ENCODE data around the gene FBH1.

- TF ChIP-seq, protein P1, sequence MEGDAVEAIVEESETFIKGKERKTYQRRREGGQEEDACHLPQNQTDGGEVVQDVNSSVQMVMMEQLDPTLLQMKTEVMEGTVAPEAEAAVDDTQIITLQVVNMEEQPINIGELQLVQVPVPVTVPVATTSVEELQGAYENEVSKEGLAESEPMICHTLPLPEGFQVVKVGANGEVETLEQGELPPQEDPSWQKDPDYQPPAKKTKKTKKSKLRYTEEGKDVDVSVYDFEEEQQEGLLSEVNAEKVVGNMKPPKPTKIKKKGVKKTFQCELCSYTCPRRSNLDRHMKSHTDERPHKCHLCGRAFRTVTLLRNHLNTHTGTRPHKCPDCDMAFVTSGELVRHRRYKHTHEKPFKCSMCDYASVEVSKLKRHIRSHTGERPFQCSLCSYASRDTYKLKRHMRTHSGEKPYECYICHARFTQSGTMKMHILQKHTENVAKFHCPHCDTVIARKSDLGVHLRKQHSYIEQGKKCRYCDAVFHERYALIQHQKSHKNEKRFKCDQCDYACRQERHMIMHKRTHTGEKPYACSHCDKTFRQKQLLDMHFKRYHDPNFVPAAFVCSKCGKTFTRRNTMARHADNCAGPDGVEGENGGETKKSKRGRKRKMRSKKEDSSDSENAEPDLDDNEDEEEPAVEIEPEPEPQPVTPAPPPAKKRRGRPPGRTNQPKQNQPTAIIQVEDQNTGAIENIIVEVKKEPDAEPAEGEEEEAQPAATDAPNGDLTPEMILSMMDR (IDR thresholded peaks at IDR 0.05), result no peak
- TF ChIP-seq POLR2A (IDR thresholded peaks at IDR 0.05) (no peak), EP300 (IDR thresholded peaks at IDR 0.05) (no peak)
Measured at GRCh38 chr10:5963071-5963470, 73.0 kb downstream of the FBH1 start.
